Measurements from ENCODE around the gene MBD3L2B. TPM values are rescaled to one million over a fixed set of nuclear protein-coding genes. Genes with fewer than 3 reads are reported as not detected.

Gene MBD3L2B
- total and polyA plus RNA-seq, 2 donors (not counting 3 experiments of a cell fraction or from before 2014, with no cell fraction given): not detected

DNA sequence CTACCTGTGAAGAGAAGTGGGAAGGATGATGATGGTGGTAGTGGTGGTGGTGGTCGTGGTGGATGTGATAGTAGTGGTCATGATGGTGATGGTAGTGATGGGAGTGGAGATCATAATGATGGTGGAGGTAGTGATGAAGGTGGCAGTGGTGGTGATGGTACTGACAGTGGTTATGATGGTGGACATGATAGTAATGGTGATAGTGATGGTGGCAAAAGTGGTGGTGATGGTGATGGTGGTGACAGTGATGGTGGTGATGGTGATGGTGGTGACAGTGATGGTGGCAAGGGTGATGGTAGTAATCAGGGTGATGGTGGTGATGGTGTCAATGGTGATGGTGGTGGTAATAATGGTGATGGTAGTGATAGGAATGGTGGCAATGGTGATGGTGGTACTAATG is 26.2 kb downstream of the MBD3L2B start:
- H4K20me1 ChIP-seq (replicated peaks; ENCODE audit: control insufficient read depth, extremely low read depth, insufficient read depth, low read length): no peaks in the 10 kb centered on the region
- H3K27ac ChIP-seq (ENCODE audit: insufficient read depth, low read depth, low read length): no peak overlapping the region
- H3K4me3 ChIP-seq (replicated peaks in 1 of 3; ENCODE audit: insufficient read depth in 1 of 3, low read depth in 1 of 3, low read length in 3 of 3): no peak overlapping the region
- FAIRE-seq (no peak), DNase-seq (ENCODE audit: low read depth, low spot score) (no peak)
- no peaks in the 10 kb centered on the region for H3K36me3 ChIP-seq (ENCODE audit: control insufficient read depth in 2 of 2, extremely low read depth in 1 of 2, insufficient read depth in 2 of 2, low read length in 2 of 2)
- intact Hi-C loops (cut with micrococcal nuclease) (no loop called here), dilution Hi-C loops (cut with MboI; ENCODE audit: extremely low pct_ligation_motif_present, low sequenced_read_pairs) (no loop called here)
- no peak overlapping the region for H3K4me2 ChIP-seq (ENCODE audit: insufficient read depth, low read length)
- H2AFZ ChIP-seq (ENCODE audit: low read depth, low read length): no peak overlapping the region
- no peak overlapping the region for H3K9ac ChIP-seq (replicated peaks; ENCODE audit: extremely low read depth, insufficient read depth, low read length)
- ChIA-PET CTCF (no interaction called here), POLR2A (no interaction called here)
- no TSS peak for BruUV-seq (replicated peaks)
- TF ChIP-seq EZH2 (IDR thresholded peaks at IDR 0.05; ENCODE audit: borderline replicate concordance, low read depth, low read length, severe bottlenecking) (no peak), FOS (IDR thresholded peaks at IDR 0.05; ENCODE audit: borderline replicate concordance, insufficient read depth, low read length) (no peak), POLR2AphosphoS5 (IDR thresholded peaks at IDR 0.05; ENCODE audit: insufficient read depth, low read depth, low read length) (no peak), MYC (IDR thresholded peaks at IDR 0.05; ENCODE audit: low read depth, low read length) (no peak), GATA2 (IDR thresholded peaks at IDR 0.05; ENCODE audit: insufficient read depth, insufficient read length, low read depth, low read length) (no peak), POLR2A (IDR thresholded peaks at IDR 0.05; ENCODE audit: low read depth, low read length) (no peak), JUN (IDR thresholded peaks at IDR 0.05; ENCODE audit: borderline replicate concordance, insufficient read depth, insufficient read length, low read depth) (no peak)
- TF ChIP-seq, protein P1, sequence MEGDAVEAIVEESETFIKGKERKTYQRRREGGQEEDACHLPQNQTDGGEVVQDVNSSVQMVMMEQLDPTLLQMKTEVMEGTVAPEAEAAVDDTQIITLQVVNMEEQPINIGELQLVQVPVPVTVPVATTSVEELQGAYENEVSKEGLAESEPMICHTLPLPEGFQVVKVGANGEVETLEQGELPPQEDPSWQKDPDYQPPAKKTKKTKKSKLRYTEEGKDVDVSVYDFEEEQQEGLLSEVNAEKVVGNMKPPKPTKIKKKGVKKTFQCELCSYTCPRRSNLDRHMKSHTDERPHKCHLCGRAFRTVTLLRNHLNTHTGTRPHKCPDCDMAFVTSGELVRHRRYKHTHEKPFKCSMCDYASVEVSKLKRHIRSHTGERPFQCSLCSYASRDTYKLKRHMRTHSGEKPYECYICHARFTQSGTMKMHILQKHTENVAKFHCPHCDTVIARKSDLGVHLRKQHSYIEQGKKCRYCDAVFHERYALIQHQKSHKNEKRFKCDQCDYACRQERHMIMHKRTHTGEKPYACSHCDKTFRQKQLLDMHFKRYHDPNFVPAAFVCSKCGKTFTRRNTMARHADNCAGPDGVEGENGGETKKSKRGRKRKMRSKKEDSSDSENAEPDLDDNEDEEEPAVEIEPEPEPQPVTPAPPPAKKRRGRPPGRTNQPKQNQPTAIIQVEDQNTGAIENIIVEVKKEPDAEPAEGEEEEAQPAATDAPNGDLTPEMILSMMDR (IDR thresholded peaks at IDR 0.05; ENCODE audit: extremely low read depth in 1 of 2, insufficient read depth in 1 of 2, low read depth in 1 of 2, low read length in 2 of 2): no peak
- TF ChIP-seq, protein P2, sequence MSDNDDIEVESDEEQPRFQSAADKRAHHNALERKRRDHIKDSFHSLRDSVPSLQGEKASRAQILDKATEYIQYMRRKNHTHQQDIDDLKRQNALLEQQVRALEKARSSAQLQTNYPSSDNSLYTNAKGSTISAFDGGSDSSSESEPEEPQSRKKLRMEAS (IDR thresholded peaks at IDR 0.05; ENCODE audit: insufficient read depth, insufficient read length): no peak
- no peaks in the 10 kb centered on the region for H3K4me1 ChIP-seq (ENCODE audit: control insufficient read depth, extremely low read depth, insufficient read depth, low read length)
- no peaks in the 10 kb centered on the region for H3K27me3 ChIP-seq (ENCODE audit: control insufficient read depth in 2 of 2, insufficient read depth in 2 of 2, low read length in 2 of 2)
- H3K9me1 ChIP-seq (replicated peaks; ENCODE audit: control insufficient read depth, extremely low read depth, insufficient read depth, low read length): no peaks in the 10 kb centered on the region
- H3K79me2 ChIP-seq (ENCODE audit: control insufficient read depth, insufficient read depth, low read length): no peaks in the 10 kb centered on the region
- no peaks in the 10 kb centered on the region for H3K9me3 ChIP-seq (replicated peaks; ENCODE audit: control insufficient read depth, insufficient read depth, low read length)
